ENCODE data around the gene AHSA1. TPM values are rescaled to one million over a fixed set of nuclear protein-coding genes. Genes with fewer than 3 reads are reported as not detected.

Gene AHSA1
- total and polyA plus RNA-seq, 2 experiments from 2014 or later = 177 to 213 TPM

GRCh38 chr14:77459072-77459723 is 1.3 kb downstream of the AHSA1 start:
- peak; percentile 6; the same call in 2 of the 3 replicates for ATAC-seq
- H3K4me3 ChIP-seq = peak overlapping the region; percentile 80
- H3K9me2 ChIP-seq (ENCODE audit: insufficient read depth) = no peaks in the 10 kb centered on the region
- TF ChIP-seq CTCF (conservative IDR thresholded peaks at IDR 0.05; ENCODE audit: low read depth in 2 of 2) = peak; percentile 78 to 80
- TF ChIP-seq ZNF462 (CRISPR knock-in tag; IDR thresholded peaks at IDR 0.05) = no peak
- peak; percentile 91 for DNase-seq (ENCODE audit: low spot score)
- H3F3A ChIP-seq (replicated peaks; ENCODE audit: low read depth) = no peaks in the 10 kb centered on the region
- H3K36me3 ChIP-seq (ENCODE audit: insufficient read depth) = peaks cover 44% of the 10 kb centered on the region
- H3K79me2 ChIP-seq (replicated peaks; ENCODE audit: insufficient read depth) = peaks cover 49% of the 10 kb centered on the region
- H3K27me3 Mint-ChIP-seq (ENCODE audit: insufficient read depth, low read depth, poor library complexity) = peaks cover 12% of the 10 kb centered on the region
- no peak overlapping the region for H2AFZ ChIP-seq
- no peaks in the 10 kb centered on the region; the same call in 2 of the 3 replicates for H3K9me3 Mint-ChIP-seq
- peaks cover 53% of the 10 kb centered on the region for H3K36me3 Mint-ChIP-seq (ENCODE audit: low read depth)
- H3K4me3 Mint-ChIP-seq = peak overlapping the region; percentile 99
- H3K4me1 ChIP-seq (ENCODE audit: insufficient read depth) = peaks cover 5% of the 10 kb centered on the region
- no peak overlapping the region for H3K27ac ChIP-seq (ENCODE audit: low read depth)
- no peaks in the 10 kb centered on the region for H3K27me3 ChIP-seq (ENCODE audit: insufficient read depth)
- peak overlapping the region; percentile 100 for H3K27ac Mint-ChIP-seq
- peak overlapping the region; percentile 85 for H3K4me2 ChIP-seq
- peaks cover 25% of the 10 kb centered on the region for H4K20me1 ChIP-seq (replicated peaks; ENCODE audit: insufficient read depth)
- H3K4me1 Mint-ChIP-seq = peaks cover 18% of the 10 kb centered on the region

DNA sequence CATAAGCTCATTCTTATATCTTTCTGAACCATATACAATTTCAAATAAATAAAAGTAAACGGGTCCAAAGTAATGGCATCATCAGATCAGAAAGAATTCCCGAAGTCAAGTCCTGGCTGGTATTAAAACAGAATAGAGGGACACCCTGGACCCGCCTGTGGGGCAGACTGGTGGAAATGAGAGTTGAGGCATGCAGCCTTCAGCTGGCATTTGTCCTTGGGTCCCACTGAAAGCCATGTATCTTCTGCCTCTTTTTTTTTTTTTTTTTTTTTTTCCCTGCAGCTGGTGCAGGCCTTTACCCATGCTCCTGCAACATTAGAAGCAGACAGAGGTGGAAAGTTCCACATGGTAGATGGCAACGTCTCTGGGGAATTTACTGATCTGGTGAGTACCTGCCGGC is 9.9 kb downstream of the AHSA1 start:
- peaks cover 11% of the 10 kb centered on the region for H3F3A ChIP-seq (replicated peaks; ENCODE audit: low read depth)
- H3K9me2 ChIP-seq (ENCODE audit: insufficient read depth) = no peaks in the 10 kb centered on the region
- no peak overlapping the region for H3K27ac ChIP-seq (ENCODE audit: low read depth)
- Mint-ChIP-seq H3K9me3 (no peaks in the 10 kb centered on the region; the same call in 2 of the 3 replicates), H3K27me3 (ENCODE audit: insufficient read depth, low read depth, poor library complexity) (peaks cover 4% of the 10 kb centered on the region), H3K4me1 (peaks cover 14% of the 10 kb centered on the region), H3K36me3 (ENCODE audit: low read depth) (peaks cover 66% of the 10 kb centered on the region), H3K27ac (no peak overlapping the region), H3K4me3 (no peak overlapping the region)
- peaks cover 42% of the 10 kb centered on the region for H3K36me3 ChIP-seq (ENCODE audit: insufficient read depth)
- H3K27me3 ChIP-seq (ENCODE audit: insufficient read depth) = no peaks in the 10 kb centered on the region
- peaks cover 7% of the 10 kb centered on the region for H3K4me1 ChIP-seq (ENCODE audit: insufficient read depth)
- H3K4me3 ChIP-seq = no peak overlapping the region
- ATAC-seq (no peak), DNase-seq (ENCODE audit: low spot score) (no peak)
- H3K4me2 ChIP-seq = no peak overlapping the region
- no peak overlapping the region for H2AFZ ChIP-seq
- H4K20me1 ChIP-seq (replicated peaks; ENCODE audit: insufficient read depth) = peaks cover 6% of the 10 kb centered on the region
- H3K79me2 ChIP-seq (replicated peaks; ENCODE audit: insufficient read depth) = no peaks in the 10 kb centered on the region
- TF ChIP-seq, protein P1, sequence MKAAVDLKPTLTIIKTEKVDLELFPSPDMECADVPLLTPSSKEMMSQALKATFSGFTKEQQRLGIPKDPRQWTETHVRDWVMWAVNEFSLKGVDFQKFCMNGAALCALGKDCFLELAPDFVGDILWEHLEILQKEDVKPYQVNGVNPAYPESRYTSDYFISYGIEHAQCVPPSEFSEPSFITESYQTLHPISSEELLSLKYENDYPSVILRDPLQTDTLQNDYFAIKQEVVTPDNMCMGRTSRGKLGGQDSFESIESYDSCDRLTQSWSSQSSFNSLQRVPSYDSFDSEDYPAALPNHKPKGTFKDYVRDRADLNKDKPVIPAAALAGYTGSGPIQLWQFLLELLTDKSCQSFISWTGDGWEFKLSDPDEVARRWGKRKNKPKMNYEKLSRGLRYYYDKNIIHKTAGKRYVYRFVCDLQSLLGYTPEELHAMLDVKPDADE (IDR thresholded peaks at IDR 0.05) = no peak
- TF ChIP-seq CREB1 (CRISPR knock-in tag; IDR thresholded peaks at IDR 0.05; ENCODE audit: low read depth) (no peak), CTCF (conservative IDR thresholded peaks at IDR 0.05; ENCODE audit: low read depth in 2 of 2) (no peak), NANOG (IDR thresholded peaks at IDR 0.05; ENCODE audit: borderline replicate concordance) (no peak)
